Ecto neural progenitor cell (in vitro differentiated cells): ENCODE measurements around the gene CTNND2.

Experiments used
- DNase-seq: peaks from one replicate; pipeline ENCODE4 v3.0.0-alpha.2; 2018; ENCODE audit warnings: low spot score

CTNND2 gene

DNA sequence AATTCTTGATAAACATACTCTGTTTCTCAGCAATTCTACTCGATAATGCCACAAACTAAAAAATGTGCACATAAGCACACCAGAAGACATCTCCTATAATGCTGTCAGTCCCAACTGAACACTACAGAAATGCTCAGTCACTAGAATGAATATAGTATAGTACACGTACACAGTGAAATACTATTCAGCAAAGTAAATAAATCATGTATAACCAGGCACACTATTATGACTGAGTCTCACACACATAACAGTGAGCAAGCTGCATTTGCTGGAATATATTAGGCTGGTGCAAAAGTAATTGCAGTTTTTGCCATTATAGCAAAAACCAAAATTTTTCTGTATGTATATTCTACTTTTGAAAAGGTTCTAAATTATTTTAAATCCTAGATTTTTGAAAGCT, 310.2 kb downstream of the CTNND2 start:
- no peak for DNase-seq

DNA sequence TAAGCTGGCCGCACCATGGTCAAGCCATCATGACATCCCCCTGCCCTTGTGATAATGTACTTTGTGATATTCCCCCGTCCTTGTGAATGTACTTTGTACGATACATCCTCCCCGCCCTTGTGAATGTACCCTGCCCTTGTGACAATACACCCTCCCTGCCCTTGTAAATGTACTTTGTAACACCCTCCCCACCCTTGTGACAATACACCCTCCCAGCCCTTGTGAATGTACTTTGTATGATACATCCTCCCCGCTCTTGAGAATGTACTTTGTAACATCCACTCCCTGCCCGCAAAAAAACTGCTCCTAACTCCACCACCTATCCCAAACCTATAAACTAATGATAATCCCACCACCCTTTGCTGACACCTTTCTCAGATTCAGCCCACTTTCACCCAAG, 313.8 kb downstream of the CTNND2 start:
- DNase-seq, result no peak

GRCh38 chr5:11588803-11589202, 315.4 kb downstream of the CTNND2 start:
- peak; percentile 66 for DNase-seq

DNA sequence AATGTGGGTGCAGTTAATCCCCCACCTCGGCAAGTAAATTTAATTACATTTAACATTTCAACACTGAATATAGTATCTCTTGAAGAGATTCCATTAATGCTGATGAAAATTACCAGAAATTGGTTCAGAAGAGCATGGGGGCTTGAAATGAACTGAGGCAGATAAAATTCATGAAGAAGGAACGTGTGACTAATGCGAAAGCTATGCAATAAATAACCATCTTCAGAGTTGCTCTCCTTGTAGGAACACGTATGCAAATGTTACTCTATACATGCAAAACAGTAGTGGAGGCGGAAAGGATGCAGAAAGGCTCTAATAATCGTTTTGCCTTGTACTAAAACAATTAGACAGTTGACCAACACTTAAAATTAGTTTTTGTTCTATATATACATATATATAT, 320.2 kb downstream of the CTNND2 start:
- DNase-seq, result no peak

DNA sequence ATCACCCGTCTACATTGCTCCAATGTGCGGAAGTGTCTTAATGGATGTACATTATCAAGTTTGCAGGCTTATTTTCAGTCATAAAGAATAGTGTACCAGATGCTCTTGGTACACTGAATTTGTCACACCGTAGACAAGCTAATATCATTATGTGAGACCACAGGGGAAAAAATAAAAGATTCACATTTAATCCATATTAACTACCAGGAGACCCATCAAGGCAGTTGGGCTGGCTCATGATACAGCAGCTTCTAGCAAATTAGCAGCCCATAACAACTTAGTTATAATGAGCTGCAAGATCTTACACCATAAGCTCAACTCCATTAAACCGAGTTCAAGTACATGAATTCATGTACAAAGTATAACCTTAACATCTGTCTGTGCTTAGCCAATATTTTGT, 324.9 kb downstream of the CTNND2 start:
- DNase-seq, result no peak

GRCh38 chr5:11574787-11575186, 329.5 kb downstream of the CTNND2 start:
- DNase-seq, result no peak

DNA sequence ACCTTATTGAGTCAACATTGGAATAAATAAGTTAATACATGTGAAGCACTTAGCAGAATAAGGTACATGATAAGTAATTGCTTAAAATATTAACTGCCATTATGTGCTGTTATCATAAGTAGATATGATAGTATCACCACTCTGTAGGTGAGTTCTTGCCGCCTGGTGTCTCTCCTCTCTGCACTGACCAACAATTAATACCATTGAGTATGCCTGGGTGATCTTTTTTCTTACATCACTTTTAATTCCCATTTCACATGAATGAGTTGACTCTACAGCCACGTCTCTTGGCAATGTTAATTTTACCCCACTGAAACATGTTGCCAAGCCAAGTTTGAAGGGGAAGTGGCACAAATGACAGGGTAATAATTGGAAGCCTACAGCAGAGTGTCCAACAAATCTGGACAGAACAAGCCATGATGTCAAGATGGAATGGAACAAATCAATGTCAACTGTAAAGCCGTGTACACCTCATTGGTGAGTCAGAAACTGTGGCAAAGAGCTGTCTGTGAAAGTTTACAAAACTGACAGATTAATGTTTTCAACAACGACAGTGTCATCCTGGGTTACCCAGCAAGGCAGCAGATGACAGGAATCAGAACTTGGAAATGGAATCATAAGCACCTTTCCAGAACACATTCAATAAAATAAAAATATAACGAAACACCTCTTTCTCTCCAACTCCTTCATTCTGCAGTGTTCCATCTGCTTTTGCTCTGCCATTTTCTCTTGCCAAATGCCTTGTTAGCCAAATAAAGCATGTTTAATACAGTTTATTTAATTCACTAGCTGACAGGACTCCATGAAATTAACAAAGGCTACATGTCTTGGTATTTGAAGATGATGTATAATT, 330.9 kb downstream of the CTNND2 start:
- no peak for DNase-seq

- DNase-seq, result no peak
Measured at GRCh38 chr5:11564706-11565105, 339.5 kb downstream of the CTNND2 start.

- no peak for DNase-seq
Measured at GRCh38 chr5:11563822-11564221, 340.4 kb downstream of the CTNND2 start.

GRCh38 chr5:11560915-11561697, 343.1 kb downstream of the CTNND2 start:
- DNase-seq, result no peak

DNA sequence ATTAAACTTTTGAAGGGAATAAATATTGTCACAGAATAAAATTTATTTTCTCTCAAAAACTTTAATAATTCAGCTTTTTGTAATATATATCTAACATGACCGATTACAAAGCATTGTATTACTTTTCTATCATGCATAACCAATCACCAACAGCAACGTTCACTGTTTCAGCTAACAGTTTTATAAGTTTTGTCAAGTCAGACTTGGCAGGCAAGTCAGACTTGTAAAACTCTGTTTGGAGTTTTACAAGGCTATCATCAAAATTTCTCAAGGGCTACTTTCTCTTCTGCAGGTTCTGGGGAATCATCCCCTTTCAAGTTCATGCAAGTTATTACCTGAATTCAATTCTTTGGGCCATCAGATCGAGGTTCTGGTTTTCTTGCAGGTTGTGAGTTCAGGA, 347.2 kb downstream of the CTNND2 start:
- no peak for DNase-seq

DNA sequence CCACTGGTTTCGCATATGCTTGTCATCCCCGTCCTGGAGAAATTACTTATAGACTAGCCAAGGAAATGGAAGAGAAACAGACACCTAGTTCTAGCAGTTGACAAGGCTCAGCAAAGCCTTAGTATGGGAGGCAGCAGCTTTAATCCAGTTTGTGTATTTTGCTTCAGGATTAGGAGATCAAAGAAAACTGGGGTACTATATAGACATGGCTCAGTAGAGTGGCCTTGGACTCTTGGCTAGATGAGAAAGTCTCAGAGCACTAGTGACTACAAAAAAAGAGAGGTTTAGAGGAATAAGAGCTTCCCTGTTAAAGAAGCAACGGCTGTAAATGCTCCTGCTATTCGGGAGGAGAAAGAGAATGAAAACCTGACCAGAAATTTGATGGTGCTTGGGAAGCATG, 349.1 kb downstream of the CTNND2 start:
- DNase-seq, result no peak

DNA sequence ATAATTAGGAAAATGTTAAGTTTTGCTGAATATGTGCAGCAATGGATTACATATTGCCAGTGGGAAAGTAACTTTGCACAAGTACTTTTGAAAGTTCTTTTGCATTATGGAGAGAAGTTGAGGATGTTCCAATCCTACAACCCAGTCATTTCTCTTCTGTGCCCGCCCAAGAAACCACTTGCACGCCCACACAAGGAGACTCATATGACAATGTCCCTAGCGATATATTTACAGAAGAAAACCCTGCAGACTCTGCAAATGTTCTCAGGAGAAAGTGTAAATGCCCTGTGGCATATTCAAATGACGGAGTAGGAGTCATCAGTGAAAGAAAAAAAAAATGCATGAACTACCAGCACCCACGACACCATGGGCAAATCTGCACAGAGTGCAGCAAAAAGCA, 356.5 kb downstream of the CTNND2 start:
- DNase-seq, result no peak

DNA sequence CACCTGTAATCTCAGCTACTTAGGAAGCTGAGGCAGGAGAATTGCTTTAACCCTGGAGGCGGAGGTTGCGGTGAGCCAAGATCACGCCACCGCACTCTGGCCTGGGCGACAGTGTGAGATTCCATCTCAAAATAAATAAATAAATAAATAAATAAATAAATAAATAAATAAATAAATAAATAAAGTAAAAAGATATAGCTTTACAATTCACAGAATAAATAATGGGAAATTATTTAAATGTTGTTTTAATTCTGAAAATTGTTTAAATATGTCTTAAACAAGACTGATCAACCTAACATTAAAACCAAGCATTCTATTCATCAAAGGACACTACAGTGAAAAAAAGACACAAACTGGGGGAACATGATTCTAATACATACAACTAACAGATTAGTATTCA, 357.1 kb downstream of the CTNND2 start:
- no peak for DNase-seq

- no peak for DNase-seq
Measured at GRCh38 chr5:11540112-11540511, 364.1 kb downstream of the CTNND2 start.

DNA sequence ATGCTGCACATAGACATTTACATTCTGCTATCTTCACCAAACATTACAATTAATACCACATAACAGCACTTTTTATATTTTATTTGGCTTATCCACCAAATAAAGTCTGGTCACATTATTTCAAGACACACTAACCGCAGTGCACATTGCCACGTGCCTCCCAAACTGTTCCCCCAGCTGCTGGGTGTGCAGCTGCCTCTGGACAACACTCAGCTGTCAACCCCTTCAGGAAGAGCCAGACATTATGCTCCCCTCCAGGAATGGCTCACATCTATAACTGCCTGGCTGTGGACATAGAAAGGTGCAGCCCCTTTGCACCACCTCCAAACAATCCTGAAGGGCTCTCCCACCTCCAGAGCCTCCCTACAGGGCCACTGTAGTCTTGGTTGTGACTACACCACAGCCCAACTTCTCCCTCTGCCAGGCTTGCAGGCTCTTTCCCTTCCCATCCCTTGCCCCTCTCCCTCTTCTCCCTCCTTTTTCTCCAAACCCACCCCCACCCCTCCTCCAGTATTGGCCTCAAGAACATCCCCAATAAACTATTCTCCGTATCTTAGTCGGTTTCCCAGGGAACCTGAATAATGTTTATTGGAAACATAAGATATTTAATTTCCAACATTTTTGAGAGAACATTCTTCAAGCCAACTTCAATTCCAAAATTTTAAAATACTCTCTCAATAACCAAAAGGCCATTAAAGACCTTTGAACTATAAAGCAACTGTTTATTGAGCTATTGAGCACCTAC, 372.3 kb downstream of the CTNND2 start:
- DNase-seq, result no peak

DNA sequence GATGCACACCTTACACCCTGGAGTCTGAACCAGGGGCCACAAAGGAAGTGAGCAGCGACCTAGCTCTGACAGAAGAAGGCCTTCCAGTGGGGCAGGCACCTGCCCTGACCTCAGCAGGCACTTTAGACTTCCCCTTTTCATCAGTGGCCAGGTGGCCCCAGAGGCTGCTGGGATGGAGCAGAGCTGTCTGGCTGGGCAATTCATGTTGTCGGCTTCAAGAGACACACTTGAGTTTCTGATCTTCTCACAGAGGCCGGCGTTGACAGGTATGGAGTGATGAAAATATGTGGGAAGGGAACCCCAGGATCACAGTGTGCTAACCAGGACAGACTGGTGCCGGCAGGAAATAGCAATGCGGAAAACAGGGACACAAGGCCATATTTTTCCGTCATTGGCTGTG, 375.5 kb downstream of the CTNND2 start:
- no peak for DNase-seq

DNA sequence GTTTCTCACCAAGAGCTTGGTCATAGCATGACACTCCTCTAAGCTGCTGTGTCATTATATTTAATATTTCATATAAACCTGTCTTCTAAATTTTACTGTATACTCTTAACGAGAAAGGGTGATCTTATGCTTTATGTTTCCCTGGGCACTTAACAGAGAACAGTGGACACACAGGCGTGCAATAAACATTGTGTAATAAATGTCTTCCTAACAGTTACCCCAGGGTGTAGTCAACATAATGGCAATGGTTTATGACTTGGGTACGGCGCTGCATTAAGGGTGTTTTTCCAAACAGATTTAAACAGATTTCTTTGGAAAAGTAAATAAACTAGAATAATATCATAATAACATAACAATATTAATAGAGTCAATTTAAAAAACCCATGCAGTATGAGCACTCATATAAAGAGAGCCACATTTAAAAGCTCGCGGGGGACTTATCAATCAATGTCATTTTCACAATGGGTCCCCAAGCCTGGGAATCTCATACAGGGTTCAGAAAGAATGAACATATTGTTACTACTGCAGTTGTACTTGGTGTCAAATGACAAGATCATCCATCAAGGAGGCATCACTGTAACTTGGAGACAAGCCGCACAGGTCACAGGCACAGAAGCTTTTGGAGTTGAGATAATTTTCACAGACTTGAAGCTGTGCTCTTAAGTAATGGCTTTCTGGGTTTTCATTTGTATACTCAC, 376.4 kb downstream of the CTNND2 start:
- DNase-seq, result no peak

DNA sequence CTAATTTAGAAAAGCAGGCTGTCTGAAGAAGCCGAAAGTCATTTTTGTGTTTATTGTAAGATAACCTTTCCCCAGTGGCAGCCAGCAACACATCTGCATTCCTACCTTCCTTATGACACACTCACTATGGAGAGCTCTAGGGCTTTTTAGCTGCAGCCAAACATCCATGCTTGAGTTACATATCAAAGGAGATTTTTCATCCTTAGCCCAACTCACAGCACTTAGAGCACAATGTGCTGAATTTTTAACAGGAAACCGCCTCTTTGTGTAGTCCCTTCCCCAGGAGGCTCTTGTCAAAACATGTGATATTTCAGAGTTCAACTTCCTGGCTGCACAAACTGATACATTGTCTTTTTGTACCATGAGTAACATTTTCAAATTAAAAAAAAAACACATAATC, 379.2 kb downstream of the CTNND2 start:
- DNase-seq, result no peak

GRCh38 chr5:11524188-11524587, 380.1 kb downstream of the CTNND2 start:
- no peak for DNase-seq

GRCh38 chr5:11522796-11523195, 381.4 kb downstream of the CTNND2 start:
- no peak for DNase-seq
